CD4-positive, alpha-beta T cell (primary cell): ENCODE measurements around the gene FOXA1. TPM values are rescaled to one million over a fixed set of nuclear protein-coding genes. Genes with fewer than 3 reads are reported as not detected.

Experiments used
- ATAC-seq: fragments of 200-7000 bp; cut with Tn5 transposase; one replicate; pipeline ENCODE4 v1.10.0; 2022; ENCODE audit warnings: mild to moderate bottlenecking; ENCODE audit not compliant: poor library complexity
- CTCF ChIA-PET: fragments of 350-600 bp; sonication (Branson Sonifier 250); formaldehyde crosslinking; loops from one replicate; lab custom pipeline; 2021; ENCODE audit warnings: antibody characterized with exemption, inconsistent platforms; lab: Charles Lee
- POLR2A ChIA-PET: fragments of 350-600 bp; sonication (Branson Sonifier 250); formaldehyde crosslinking; loops from one replicate; lab custom pipeline; 2021; ENCODE audit warnings: antibody characterized with exemption, inconsistent platforms; lab: Charles Lee
- DNase-seq, 14 experiments: peaks; one replicate each; pipeline ENCODE4 v3.0.0-alpha.2; 2013 to 2020; ENCODE audit warnings: mixed read lengths in 2 of 14
- H3K27ac ChIP-seq, 2 donors: one replicate each; pipeline versions ENCODE4 v1.5.1 to v1.7.0; 2013; ENCODE audit warnings: low read length in 2 of 2, low read depth in 1 of 2, mild to moderate bottlenecking in 1 of 2
- H3K27me3 ChIP-seq, 2 experiments: 1 replicate in 1 of 2; 2 replicates in 1 of 2; pipeline versions ENCODE4 v1.6.1 to v1.7.0; 2013; ENCODE audit warnings: low read length in 2 of 2, control low read depth in 1 of 2, mild to moderate bottlenecking in 1 of 2, moderate library complexity in 1 of 2; ENCODE audit not compliant: insufficient read depth in 2 of 2, control insufficient read depth in 1 of 2
- H3K36me3 ChIP-seq: one replicate; pipeline ENCODE4 v1.6.1; 2013; ENCODE audit warnings: low read length, control low read depth; ENCODE audit not compliant: insufficient read depth
- H3K4me1 ChIP-seq: one replicate; pipeline ENCODE4 v1.6.1; 2013; ENCODE audit warnings: low read length, control low read depth; ENCODE audit not compliant: insufficient read depth
- H3K4me3 ChIP-seq: one replicate; pipeline ENCODE4 v1.5.1; 2013; ENCODE audit warnings: mild to moderate bottlenecking, low read length, moderate library complexity
- H3K9me3 ChIP-seq, 2 experiments: 1 replicate in 1 of 2; 2 replicates in 1 of 2; pipeline versions ENCODE4 v1.6.1 to v1.7.0; 2013; ENCODE audit warnings: low read length in 2 of 2, mild to moderate bottlenecking in 2 of 2, control low read depth in 1 of 2, moderate library complexity in 1 of 2; ENCODE audit not compliant: control insufficient read depth in 1 of 2, insufficient read depth in 1 of 2
- H3K27ac Mint-ChIP-seq: one replicate; pipeline ENCODE4 v1.8.0; 2020; ENCODE audit warnings: mixed read lengths
- H3K27me3 Mint-ChIP-seq: one replicate; pipeline ENCODE4 v1.8.0; 2021; ENCODE audit warnings: mixed read lengths
- H3K36me3 Mint-ChIP-seq: one replicate; pipeline ENCODE4 v1.8.0; 2021; ENCODE audit warnings: low read depth, mixed read lengths
- H3K4me1 Mint-ChIP-seq: one replicate; pipeline ENCODE4 v1.8.0; 2021; ENCODE audit warnings: low read depth, mixed read lengths
- H3K4me3 Mint-ChIP-seq: one replicate; pipeline ENCODE4 v1.8.0; 2020; ENCODE audit warnings: mild to moderate bottlenecking, mixed read lengths
- H3K9me3 Mint-ChIP-seq: one replicate; pipeline ENCODE4 v1.8.0; 2020; ENCODE audit warnings: mixed read lengths
- CTCF ChIP-seq: fragments of 200-600 bp; IDR thresholded peaks from one replicate; pipeline ENCODE4 v1.8.0; 2022; ENCODE audit warnings: antibody characterized with exemption, mild to moderate bottlenecking
- intact Hi-C, 2 experiments: fragments of 100-400 bp; cut with DNase I in 1 of 2; cut with micrococcal nuclease in 1 of 2; formaldehyde crosslinking; loops; one replicate each; pipeline versions ENCODE4 v1.15.1 to v1.9.0; 2023 to 2025; cut with DNase I, micrococcal nuclease
- total RNA-seq, 174 experiments: library from RNA in 2 of 174; stranded (reverse) in 2 of 174; gene quantifications; one replicate each; pipeline ENCODE4 v1.2.3 and lab custom pipeline; 2021 to 2026

Gene FOXA1
- total RNA-seq, 2 experiments from 2014 or later: not detected

- Histone ChIP-seq H3K36me3 (no peaks in the 10 kb centered on the region), H3K4me3 (no peak overlapping the region), H3K27ac (no peak overlapping the region), H3K27me3 (no peaks in the 10 kb centered on the region), H3K4me1 (no peaks in the 10 kb centered on the region), H3K9me3 (no peaks in the 10 kb centered on the region)
- peaks cover 9% of the 10 kb centered on the region for H3K27me3 Mint-ChIP-seq
- ATAC-seq (no peak), DNase-seq (no peak)
- ChIA-PET CTCF (no interaction called here), POLR2A (no interaction called here)
- peaks cover 8% of the 10 kb centered on the region for H3K9me3 Mint-ChIP-seq
- H3K4me1 Mint-ChIP-seq: no peaks in the 10 kb centered on the region
- H3K36me3 Mint-ChIP-seq: no peaks in the 10 kb centered on the region
- H3K4me3 Mint-ChIP-seq: no peak overlapping the region
- intact Hi-C loops: no loop called here
- no peak overlapping the region for H3K27ac Mint-ChIP-seq
- TF ChIP-seq CTCF: no peak
Observed at GRCh38 chr14:37569729-37570128, 25.3 kb downstream of the FOXA1 start.

- ATAC-seq (no peak), DNase-seq (no peak)
- no peaks in the 10 kb centered on the region for H3K36me3 ChIP-seq
- no peak overlapping the region for H3K4me3 Mint-ChIP-seq
- H3K4me1 ChIP-seq: no peaks in the 10 kb centered on the region
- no peak for TF ChIP-seq CTCF
- no peak overlapping the region for H3K27ac ChIP-seq
- no peak overlapping the region for H3K4me3 ChIP-seq
- peaks cover 3% of the 10 kb centered on the region for H3K27me3 Mint-ChIP-seq
- peaks cover 5% of the 10 kb centered on the region for H3K9me3 Mint-ChIP-seq
- no peaks in the 10 kb centered on the region for H3K36me3 Mint-ChIP-seq
- CTCF ChIA-PET: no interaction called here
- POLR2A ChIA-PET: no interaction called here
- intact Hi-C loops: no loop called here
- H3K4me1 Mint-ChIP-seq: no peaks in the 10 kb centered on the region
- no peak overlapping the region for H3K27ac Mint-ChIP-seq
- H3K27me3 ChIP-seq: no peaks in the 10 kb centered on the region
- H3K9me3 ChIP-seq: no peaks in the 10 kb centered on the region
Observed at GRCh38 chr14:37566811-37567371, 28.2 kb downstream of the FOXA1 start.

- TF ChIP-seq CTCF: no peak
- ChIA-PET POLR2A (no interaction called here), CTCF (no interaction called here)
- peaks cover 0 to 3% of the 10 kb centered on the region in 2 experiments for H3K9me3 ChIP-seq
- H3K36me3 ChIP-seq: no peaks in the 10 kb centered on the region
- Mint-ChIP-seq H3K9me3 (peaks cover 4% of the 10 kb centered on the region), H3K4me3 (no peak overlapping the region), H3K27me3 (peaks cover 3% of the 10 kb centered on the region), H3K4me1 (no peaks in the 10 kb centered on the region), H3K27ac (no peak overlapping the region), H3K36me3 (no peaks in the 10 kb centered on the region)
- no peaks in the 10 kb centered on the region for H3K27me3 ChIP-seq
- no peak for DNase-seq
- intact Hi-C loops: no loop called here
- ATAC-seq: no peak
- no peaks in the 10 kb centered on the region for H3K4me1 ChIP-seq
- no peak overlapping the region for H3K4me3 ChIP-seq
- no peak overlapping the region for H3K27ac ChIP-seq
Observed at GRCh38 chr14:37565550-37565949, 29.5 kb downstream of the FOXA1 start.
